NCI-H774 (cell line): ENCODE results near the gene GOLGA1.
"Not testable (repeated sequence)": the region's sequence is repeated elsewhere in the genome, so short reads cannot be mapped to it uniquely, and the experiment has no call there.

Source experiments
- DNase-seq: peaks from one replicate; lab custom pipeline; 2025; lab: John Stamatoyannopoulos, UW

GOLGA1 gene

DNA sequence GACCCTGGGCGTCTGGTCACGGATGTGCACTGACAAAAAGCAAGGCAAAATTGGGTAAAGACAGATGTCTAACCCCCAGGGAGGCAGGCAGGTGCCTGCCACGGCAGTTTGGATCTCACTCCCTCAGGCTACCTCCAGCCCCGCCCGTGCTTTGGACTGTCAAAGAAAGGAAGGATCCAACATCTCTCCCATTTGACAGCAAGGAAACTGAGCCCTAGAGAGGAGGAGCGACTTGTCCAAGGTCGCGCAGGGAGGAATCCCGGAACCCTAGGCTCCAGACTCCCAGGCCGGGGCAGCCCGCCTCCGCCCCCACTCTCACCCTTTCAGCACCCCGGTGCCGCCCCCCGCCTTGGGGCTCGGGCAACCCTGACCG lies 376 bp downstream of the GOLGA1 start:
- DNase-seq, result peak; percentile 68

DNA sequence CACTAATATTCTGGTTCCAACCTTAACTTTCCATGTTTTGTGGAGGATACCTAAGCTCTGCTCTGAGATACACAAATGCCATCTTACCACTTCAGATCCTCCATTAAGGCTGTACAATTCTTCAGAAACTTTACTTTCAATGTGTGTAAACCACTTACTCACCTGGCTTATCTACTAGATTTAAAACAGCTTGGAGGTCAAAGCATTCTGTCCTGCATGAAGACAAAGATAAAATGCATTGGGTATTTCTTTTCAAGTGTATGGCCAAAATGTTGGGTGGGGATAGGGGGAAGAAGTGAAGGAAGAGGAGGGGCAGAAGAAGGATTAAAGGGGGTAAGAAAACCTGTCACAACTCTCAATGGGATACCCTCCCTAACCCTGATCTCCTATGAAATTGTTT lies 939 bp downstream of the GOLGA1 start:
- DNase-seq, result no peak

- DNase-seq, result no peak
Observed at GRCh38 chr9:124934290-124934689, 6.6 kb downstream of the GOLGA1 start.

GRCh38 chr9:124932333-124932732 lies 8.6 kb downstream of the GOLGA1 start:
- DNase-seq, result no peak

- no peak for DNase-seq
Observed at GRCh38 chr9:124929464-124929863, 11.4 kb downstream of the GOLGA1 start.

DNA sequence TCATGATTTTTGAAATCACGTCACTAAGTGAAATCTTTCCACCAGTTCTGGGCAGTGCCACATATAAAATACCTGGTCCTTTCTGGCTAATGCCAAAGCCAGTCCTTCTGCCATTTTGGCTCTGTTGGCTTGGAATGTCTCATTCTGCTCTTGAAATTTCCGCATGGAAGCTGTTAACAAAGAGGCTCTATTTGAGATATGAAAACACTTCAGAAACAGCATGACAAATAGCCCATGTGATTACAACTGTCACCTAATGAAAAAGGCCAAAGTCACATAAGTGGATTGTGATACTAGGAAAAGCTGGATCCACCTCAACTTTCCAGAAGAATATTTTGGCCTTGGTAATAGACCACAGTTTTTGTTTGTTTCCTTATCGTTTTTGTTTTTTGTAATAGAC lies 12.8 kb downstream of the GOLGA1 start:
- DNase-seq, result no peak

GRCh38 chr9:124920394-124920793 lies 20.5 kb downstream of the GOLGA1 start:
- not testable (repeated sequence) for DNase-seq

GRCh38 chr9:124914753-124915405 lies 26.0 kb downstream of the GOLGA1 start:
- no peak for DNase-seq

DNA sequence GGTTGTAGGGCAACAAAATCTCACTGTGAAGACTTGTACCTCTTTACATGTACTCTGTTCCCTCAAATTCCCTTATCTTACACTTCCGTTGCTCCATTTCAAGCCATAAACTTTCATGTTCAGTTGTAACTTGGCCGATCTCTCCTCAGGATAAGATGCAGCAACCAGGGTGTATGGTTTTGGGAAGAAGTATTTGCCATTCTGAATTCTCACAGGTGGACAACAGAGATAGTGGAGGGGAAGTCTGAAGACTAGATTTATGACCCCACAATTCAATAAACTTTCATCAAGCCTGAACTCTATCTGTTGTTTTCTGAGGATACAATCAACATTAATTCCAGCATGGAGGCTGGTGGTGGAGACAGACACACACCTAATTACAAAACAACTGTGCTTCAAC lies 27.5 kb downstream of the GOLGA1 start:
- no peak for DNase-seq

- DNase-seq, result no peak
Observed at GRCh38 chr9:124911766-124912165, 29.1 kb downstream of the GOLGA1 start.

- no peak for DNase-seq
Observed at GRCh38 chr9:124908098-124908497, 32.8 kb downstream of the GOLGA1 start.

- no peak for DNase-seq
Observed at GRCh38 chr9:124906966-124907365, 33.9 kb downstream of the GOLGA1 start.

- DNase-seq, result no peak
Observed at GRCh38 chr9:124899845-124900244, 41.0 kb downstream of the GOLGA1 start.

GRCh38 chr9:124897570-124898460 lies 43.1 kb downstream of the GOLGA1 start:
- DNase-seq, result no peak

DNA sequence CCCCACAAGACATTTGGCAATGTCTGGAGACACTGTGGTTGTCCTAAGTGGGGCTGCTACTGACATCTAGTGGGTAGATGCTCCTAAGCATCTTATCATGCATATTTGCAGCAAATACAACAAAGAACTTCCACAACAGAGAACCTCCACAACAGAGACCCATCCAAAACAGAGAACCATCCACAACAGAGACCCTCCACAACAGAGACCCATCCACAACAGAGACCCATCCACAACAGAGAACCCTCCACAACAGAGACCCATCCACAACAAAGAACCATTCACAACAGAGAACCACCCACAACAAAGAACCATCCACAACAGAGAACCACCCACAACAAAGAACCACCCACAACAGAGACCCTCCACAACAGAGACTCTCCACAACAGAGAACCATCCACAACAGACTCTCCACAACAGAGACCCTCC lies 46.1 kb downstream of the GOLGA1 start:
- DNase-seq, result no peak

GRCh38 chr9:124894035-124894740 lies 46.7 kb downstream of the GOLGA1 start:
- DNase-seq, result no peak

DNA sequence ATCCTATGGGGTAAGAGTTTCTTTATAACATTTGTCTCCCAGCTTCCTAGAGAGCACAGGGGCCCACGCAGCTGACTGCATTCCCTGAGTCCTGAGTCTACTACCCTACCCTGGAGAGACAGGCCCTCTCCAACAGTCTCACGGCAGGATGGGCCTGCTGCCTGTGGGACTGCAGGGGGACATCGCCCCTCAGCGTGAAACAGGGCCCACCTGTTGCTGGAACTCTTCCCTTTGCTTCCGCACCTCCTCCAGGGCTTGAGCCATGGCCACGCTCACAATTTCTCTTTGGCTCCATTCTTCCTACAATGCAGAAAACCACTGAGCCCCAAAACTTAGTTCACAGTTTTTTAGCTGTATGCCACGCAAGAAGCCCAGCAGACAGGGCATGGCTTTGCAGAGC lies 50.7 kb downstream of the GOLGA1 start:
- no peak for DNase-seq

- no peak for DNase-seq
Observed at GRCh38 chr9:124889006-124889405, 51.9 kb downstream of the GOLGA1 start.

GRCh38 chr9:124887832-124888231 lies 53.1 kb downstream of the GOLGA1 start:
- no peak for DNase-seq

- no peak for DNase-seq
Observed at GRCh38 chr9:124886866-124887492, 53.9 kb downstream of the GOLGA1 start.

DNA sequence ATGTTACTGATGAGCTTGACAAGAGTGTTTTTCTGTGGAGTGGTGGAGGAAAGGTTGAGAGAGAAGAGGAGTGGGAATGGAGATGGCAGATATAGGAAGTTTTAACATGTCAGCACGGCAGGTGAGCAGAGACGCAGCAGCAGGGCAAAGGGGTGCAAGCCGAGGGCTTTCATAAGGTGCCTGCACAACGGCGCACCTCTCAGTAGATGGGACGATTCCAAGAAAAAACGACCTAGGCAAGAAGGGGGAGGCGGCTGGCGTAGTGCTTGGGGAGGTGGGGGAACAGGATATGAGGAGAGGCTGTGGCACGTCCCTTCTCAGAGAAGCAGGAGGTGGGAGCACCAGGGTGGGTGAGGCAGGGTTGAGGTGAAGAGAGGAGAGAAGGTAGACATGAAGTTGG lies 54.4 kb downstream of the GOLGA1 start:
- no peak for DNase-seq

GRCh38 chr9:124885551-124885950 lies 55.3 kb downstream of the GOLGA1 start:
- no peak for DNase-seq
